H1 (cell line): Measurements from ENCODE around the gene JMJD7. TPM values are rescaled to one million over a fixed set of nuclear protein-coding genes. Genes with fewer than 3 reads are reported as not detected.

Experiments
- ASH2L ChIP-seq: fragments of 200-600, 300-600 bp; sonication (generic); IDR thresholded peaks from one replicate; pipeline ENCODE4 v1.7.1; 2017; ENCODE audit warnings: low read length
- BRCA1 ChIP-seq: IDR thresholded peaks from 2 replicates; pipeline ENCODE4 v1.6.1; 2012; ENCODE audit warnings: low read depth, low read length, improper control_type of control experiment
- CBX5 ChIP-seq: fragments of 300-800, 300-1000 bp; sonication (generic); IDR thresholded peaks from 2 replicates; pipeline ENCODE4 v1.7.1; 2016; ENCODE audit warnings: antibody characterized with exemption, low read length, low read depth
- CHD7 ChIP-seq: fragments of 300-600 bp; sonication (generic); IDR thresholded peaks from 2 replicates; pipeline ENCODE4 v1.7.1; 2012; ENCODE audit warnings: low read length, moderate library complexity, mild to moderate bottlenecking, inconsistent platforms; ENCODE audit not compliant: insufficient replicate concordance
- JUN ChIP-seq: IDR thresholded peaks from 2 replicates; pipeline ENCODE4 v1.6.1; 2011; ENCODE audit warnings: low read depth, mild to moderate bottlenecking, improper control_type of control experiment, low read length
- polyA plus RNA-seq, 7 experiments: library from polyadenylated mRNA; depleted of rRNA in 3 of 7; stranded (reverse) in 5 of 7; unstranded in 2 of 7; fragments of >200 nt in 5 of 7; fragments of 200-250 nt in 2 of 7; gene quantifications; 1 replicate in 5 of 7; 2 replicates in 1 of 7; 4 replicates in 1 of 7; pipeline versions ENCODE4 v1.2.1 to v1.2.3, GENCODE V29; 2011 to 2013; ENCODE audit warnings: missing spikeins in 2 of 7, mixed read lengths in 2 of 7
- total RNA-seq: library from RNA; stranded (reverse); fragmentation: NEBNext Ultra II Directional; extraction: Animal tissue kit (Norgen Biotek cat#: 25700); gene quantifications from 2 replicates; pipeline ENCODE4 v1.2.1, GENCODE V29; 2021

Gene JMJD7
- total and polyA plus RNA-seq, 2 of the 8 experiments (the other 6 are each of a cell fraction or from before 2014, with no cell fraction given), result 15.0 to 20.0 TPM

- TF ChIP-seq CHD7, result no peak
- no peak for TF ChIP-seq JUN
- TF ChIP-seq CBX5, result no peak
- no peak for TF ChIP-seq BRCA1
- no peak for TF ChIP-seq ASH2L
- TF ChIP-seq, all 59 proteins: peak for 0
Observed at GRCh38 chr15:41798607-41799487, 29.0 kb upstream of the JMJD7 start (continued).
